Activated CD4-positive, alpha-beta T cell treated with anti-CD3 and anti-CD28 coated beads, Interleukin-2, amount 10 ng/mL, durations not matched to agents 24 days and 14 days (primary cell): ENCODE data around the gene ZNF701. TPM values are rescaled to one million over a fixed set of nuclear protein-coding genes. Genes with fewer than 3 reads are reported as not detected.
"Not testable (repeated sequence)": the region's sequence is repeated elsewhere in the genome, so short reads cannot be mapped to it uniquely, and the experiment has no call there.

Experiments
- DNase-seq: peaks from one replicate; pipeline ENCODE4 v3.0.0; 2022
- H3K27ac Mint-ChIP-seq: one replicate; pipeline ENCODE4 v1.8.0; 2022; ENCODE audit warnings: mild to moderate bottlenecking, mixed read lengths
- H3K27me3 Mint-ChIP-seq: one replicate; pipeline ENCODE4 v1.8.0; 2022; ENCODE audit warnings: mixed read lengths
- H3K36me3 Mint-ChIP-seq: one replicate; pipeline ENCODE4 v1.8.0; 2022; ENCODE audit warnings: low read depth, mild to moderate bottlenecking, mixed read lengths
- H3K4me1 Mint-ChIP-seq: one replicate; pipeline ENCODE4 v1.8.0; 2021; ENCODE audit warnings: mixed read lengths
- H3K4me3 Mint-ChIP-seq: one replicate; pipeline ENCODE4 v1.8.0; 2022; ENCODE audit warnings: mild to moderate bottlenecking, moderate library complexity, mixed read lengths
- H3K9me3 Mint-ChIP-seq: one replicate; pipeline ENCODE4 v1.8.0; 2021; ENCODE audit warnings: mixed read lengths
- intact Hi-C: fragments of 100-400 bp; cut with micrococcal nuclease; formaldehyde crosslinking; loops from one replicate; pipeline ENCODE4 v1.15.1; 2023
- total RNA-seq: library from RNA; stranded (reverse); gene quantifications from 2 replicates; pipeline ENCODE4 v1.2.3, GENCODE V29; 2022

Gene ZNF701
- total RNA-seq, result 19.3 and 21.0 TPM in 2 replicates

DNA sequence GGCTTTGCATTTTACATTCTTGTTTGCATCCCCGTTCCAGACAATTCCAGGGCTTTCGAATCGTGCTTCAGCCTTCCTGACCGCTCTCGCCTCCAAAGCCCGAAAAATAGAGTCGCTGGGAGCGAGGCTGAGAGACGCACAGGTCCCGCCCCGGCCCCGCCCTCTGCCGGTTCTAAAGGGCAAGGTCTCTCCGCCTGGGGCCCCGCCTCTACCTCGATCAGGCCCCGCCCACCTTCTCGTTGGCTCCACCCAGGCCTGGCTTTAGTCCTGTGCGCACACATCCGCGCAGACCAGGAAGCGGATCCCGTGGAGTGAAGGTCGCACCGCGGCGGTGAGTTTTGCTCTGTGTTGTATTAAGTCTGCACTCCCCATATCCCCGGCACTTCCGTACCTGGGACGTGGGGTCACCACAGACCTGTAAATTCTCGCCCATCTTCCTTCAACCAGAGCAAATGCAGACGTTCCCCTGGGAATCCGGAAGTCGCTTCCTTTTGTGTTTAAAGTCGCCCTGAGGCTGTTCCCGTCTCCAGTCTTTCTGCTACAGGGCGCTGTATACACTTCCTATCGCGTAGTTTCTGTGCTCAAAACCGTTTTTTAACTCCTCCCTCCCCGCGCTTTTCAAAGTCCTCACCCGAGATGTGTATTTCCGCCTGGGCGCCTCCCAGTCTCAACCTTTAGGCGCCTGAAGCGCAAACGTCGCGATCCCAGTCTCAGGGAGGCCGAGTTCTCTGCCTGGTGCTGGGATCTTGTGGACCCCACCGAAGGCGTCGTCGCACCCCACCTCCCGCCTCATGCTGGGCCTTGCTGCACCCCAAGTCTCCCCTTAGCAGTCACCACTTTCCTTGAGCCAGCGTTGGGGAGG is at the start of gene ZNF701:
Gene ZNF701 (plus strand): TSS at position 288 of the 862 bp plus-strand sequence. CDS start 3,861 bp downstream, outside the sequence.
- peak; percentile 99 for DNase-seq

DNA sequence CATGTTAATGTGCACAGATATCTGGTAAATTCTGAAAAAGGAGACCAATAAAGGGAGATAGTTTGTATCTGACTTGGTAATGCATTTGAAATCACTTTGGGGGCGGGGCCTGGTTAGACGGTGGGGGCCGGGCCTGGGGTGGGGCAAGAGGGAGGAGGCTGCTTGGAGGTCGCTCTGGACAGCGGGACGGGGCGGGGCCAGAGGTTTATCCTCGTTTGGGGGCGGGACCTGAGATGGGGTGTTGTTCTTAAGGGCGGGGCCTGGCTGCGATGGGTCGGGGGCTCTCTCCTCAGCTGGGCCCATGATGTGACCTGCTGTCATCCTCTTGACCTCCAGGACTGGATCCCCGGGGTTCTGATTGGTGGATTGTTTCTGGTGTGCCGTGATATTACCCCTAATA is 47.5 kb upstream of the ZNF701 start:
- H3K27me3 Mint-ChIP-seq, result no peaks in the 10 kb centered on the region
- H3K4me3 Mint-ChIP-seq, result no peak overlapping the region
- no peak overlapping the region for H3K27ac Mint-ChIP-seq
- intact Hi-C loops, result loop anchor here (10.0 kb wide), 1 partner anchor 582 kb away; the partner anchor contains the start of gene ZNF160
- peaks cover 8% of the 10 kb centered on the region for H3K4me1 Mint-ChIP-seq
- peaks cover 5% of the 10 kb centered on the region for H3K36me3 Mint-ChIP-seq
- DNase-seq, result no peak
- H3K9me3 Mint-ChIP-seq, result peaks cover 23% of the 10 kb centered on the region

More for the DNA sequence above, at the start of gene ZNF701:
- Mint-ChIP-seq H3K4me1 (peaks cover 23% of the 10 kb centered on the region), H3K4me3 (peak within 1 kb of the TSS; percentile 88), H3K27ac (peak within 1 kb of the TSS; percentile 89), H3K36me3 (peaks cover 66% of the 10 kb centered on the region), H3K9me3 (peaks cover 35% of the 10 kb centered on the region), H3K27me3 (no peaks in the 10 kb centered on the region)
- intact Hi-C loops, result loop anchor here (1.0 to 5.0 kb wide), 6 partner anchors 31 to 1297 kb away; partner anchors contain the start of genes MYADM, ZNF808, ZNF816 and ZNF83

- peaks cover 17% of the 10 kb centered on the region for H3K36me3 Mint-ChIP-seq
- peaks cover 17% of the 10 kb centered on the region for H3K4me1 Mint-ChIP-seq
- peaks cover 20% of the 10 kb centered on the region for H3K9me3 Mint-ChIP-seq
- no peak for DNase-seq
- H3K27ac Mint-ChIP-seq, result no peak overlapping the region
- no peaks in the 10 kb centered on the region for H3K27me3 Mint-ChIP-seq
- no peak overlapping the region for H3K4me3 Mint-ChIP-seq
- intact Hi-C loops, result loop anchor here (10.0 kb wide), 1 partner anchor 581 kb away; the partner anchor contains the start of gene ZNF160
Measured at GRCh38 chr19:52524086-52524485, 46.0 kb upstream of the ZNF701 start.

DNA sequence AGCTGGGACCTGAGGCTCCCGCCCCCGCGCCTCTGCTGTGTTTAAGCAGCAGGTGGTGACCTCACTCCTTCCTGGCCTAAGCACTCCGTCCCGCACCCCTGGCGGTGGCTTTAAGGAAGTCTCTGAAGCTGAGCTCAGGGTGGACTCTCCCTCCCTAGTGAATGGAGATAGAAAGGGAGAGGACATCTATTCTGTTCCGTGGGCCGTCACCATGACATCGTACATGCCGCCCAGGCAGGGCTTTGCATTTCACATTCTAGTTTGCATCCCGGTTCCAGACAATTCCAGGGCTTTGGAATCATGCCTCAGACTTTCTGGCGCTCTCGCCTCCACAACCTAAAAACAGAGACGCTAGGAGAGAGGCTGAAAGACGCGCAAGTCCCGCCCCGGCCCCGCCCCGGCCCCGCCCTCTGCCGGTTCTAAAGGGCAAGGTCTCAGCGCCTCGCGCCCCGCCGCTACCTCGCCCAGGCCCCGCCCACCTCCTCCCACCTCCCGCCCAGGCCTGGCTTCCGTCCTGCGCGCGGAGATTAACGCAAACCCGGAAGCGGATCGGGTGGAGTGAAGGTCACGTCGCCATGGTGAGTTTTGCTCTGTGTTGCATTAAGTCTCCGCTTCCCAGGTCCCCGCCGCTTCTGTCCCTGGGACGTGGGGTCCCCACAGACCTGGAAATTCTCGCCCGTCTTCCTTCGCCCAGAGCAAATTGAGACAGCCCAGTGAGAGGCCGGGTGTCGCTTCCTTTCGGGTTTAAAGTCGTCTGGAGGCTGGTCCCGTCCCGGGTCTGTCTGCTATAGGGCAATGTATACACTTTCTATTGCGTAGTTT is 42.7 kb upstream of the ZNF701 start, which contains the start of gene ZNF808:
Gene ZNF808 (plus strand): TSS at position 535 of the 822 bp plus-strand sequence. CDS start 15,617 bp downstream, outside the sequence.
- Mint-ChIP-seq H3K9me3 (peaks cover 1% of the 10 kb centered on the region), H3K27ac (peak within 1 kb of the TSS; percentile 98), H3K4me3 (peak within 1 kb of the TSS; percentile 97)

GRCh38 chr19:52527956-52528351 is 42.1 kb upstream of the ZNF701 start:
- intact Hi-C loops, result loop anchor here (1.0 to 10.0 kb wide), 12 partner anchors 7 to 994 kb away; partner anchors contain the start of genes ZNF160, ZNF320, ZNF611 and ZNF613
- H3K27me3 Mint-ChIP-seq, result no peaks in the 10 kb centered on the region
- DNase-seq, result no peak
- H3K27ac Mint-ChIP-seq, result peak overlapping the region; percentile 98
- peaks cover 40% of the 10 kb centered on the region for H3K36me3 Mint-ChIP-seq
- peaks cover 22% of the 10 kb centered on the region for H3K4me1 Mint-ChIP-seq
- H3K4me3 Mint-ChIP-seq, result peak overlapping the region; percentile 97
- H3K9me3 Mint-ChIP-seq, result no peaks in the 10 kb centered on the region

More for the DNA sequence above, 42.7 kb upstream of the ZNF701 start, which contains the start of gene ZNF808:
- Mint-ChIP-seq H3K36me3 (peaks cover 36% of the 10 kb centered on the region), H3K27me3 (no peaks in the 10 kb centered on the region), H3K4me1 (peaks cover 22% of the 10 kb centered on the region)
- intact Hi-C loops, result loop anchor here (1.0 to 10.0 kb wide), 12 partner anchors 8 to 995 kb away; partner anchors contain the start of genes ZNF160, ZNF320, ZNF611 and ZNF613
- peak; percentile 96 for DNase-seq

DNA sequence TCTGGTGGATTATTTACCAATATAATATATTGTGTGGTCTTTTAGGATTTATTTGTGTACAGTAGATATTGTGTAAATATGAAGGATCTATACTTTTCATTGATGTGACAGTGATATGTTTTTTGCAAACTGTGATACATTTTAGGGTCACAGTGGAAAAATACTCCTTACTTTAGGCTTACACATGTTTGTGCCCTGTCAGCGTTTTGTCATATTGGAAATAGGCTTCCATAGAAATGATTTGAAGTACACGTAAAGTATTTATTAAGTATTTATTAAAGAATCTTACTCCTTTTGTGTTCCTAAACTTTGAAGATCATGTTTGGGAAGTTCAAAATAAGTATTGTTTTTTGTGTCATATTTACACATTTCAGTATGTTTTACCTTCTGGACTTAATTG is 37.6 kb upstream of the ZNF701 start:
- peaks cover 30% of the 10 kb centered on the region for H3K4me1 Mint-ChIP-seq
- intact Hi-C loops, result no loop called here
- peaks cover 8% of the 10 kb centered on the region for H3K9me3 Mint-ChIP-seq
- H3K4me3 Mint-ChIP-seq, result no peak overlapping the region
- peaks cover 70% of the 10 kb centered on the region for H3K36me3 Mint-ChIP-seq
- DNase-seq, result no peak
- H3K27me3 Mint-ChIP-seq, result no peaks in the 10 kb centered on the region
- no peak overlapping the region for H3K27ac Mint-ChIP-seq

DNA sequence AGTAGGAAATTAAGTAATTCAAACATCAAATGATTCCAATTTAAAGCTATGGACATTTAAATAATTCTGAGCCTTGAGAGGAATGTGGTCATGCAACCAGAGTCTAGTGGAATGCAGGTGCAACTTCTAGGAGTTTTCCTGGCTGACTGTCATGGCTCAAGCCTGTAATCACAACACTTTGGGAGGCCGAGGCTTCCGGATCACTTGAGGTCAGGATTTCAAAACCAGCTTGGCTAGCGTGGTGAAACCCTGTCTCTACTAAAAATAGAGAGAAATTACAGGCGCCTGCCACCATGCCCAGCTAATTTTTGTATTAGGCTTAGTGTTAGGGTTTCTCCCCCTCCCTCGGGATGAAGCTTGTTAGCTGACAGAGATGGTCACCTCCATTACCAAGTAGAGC is 36.2 kb upstream of the ZNF701 start:
- Mint-ChIP-seq H3K9me3 (peaks cover 8% of the 10 kb centered on the region), H3K4me3 (no peak overlapping the region), H3K4me1 (peaks cover 22% of the 10 kb centered on the region), H3K27ac (no peak overlapping the region), H3K36me3 (peaks cover 66% of the 10 kb centered on the region), H3K27me3 (no peaks in the 10 kb centered on the region)
- intact Hi-C loops, result no loop called here
- DNase-seq, result no peak

GRCh38 chr19:52535385-52535770 is 34.7 kb upstream of the ZNF701 start:
- H3K9me3 Mint-ChIP-seq, H3K27me3 Mint-ChIP-seq, DNase-seq: not testable (repeated sequence)
- intact Hi-C loops, result loop anchor here (1.0 kb wide), 1 partner anchor 8 kb away; the partner anchor contains the start of gene ZNF808
- Mint-ChIP-seq H3K36me3 (peaks cover 70% of the 10 kb centered on the region), H3K4me3 (peak overlapping the region; percentile 85), H3K27ac (peak overlapping the region; percentile 91), H3K4me1 (peaks cover 19% of the 10 kb centered on the region)

GRCh38 chr19:52535771-52536447 is 34.2 kb upstream of the ZNF701 start:
- Mint-ChIP-seq H3K4me1 (peaks cover 19% of the 10 kb centered on the region), H3K9me3 (peaks cover 11% of the 10 kb centered on the region), H3K27ac (peak overlapping the region; percentile 91), H3K4me3 (peak overlapping the region; percentile 85), H3K27me3 (no peaks in the 10 kb centered on the region), H3K36me3 (peaks cover 71% of the 10 kb centered on the region)
- peak; percentile 96 for DNase-seq
- intact Hi-C loops, result loop anchor here (1.0 to 2.0 kb wide), 3 partner anchors 9 to 487 kb away; partner anchors contain the start of genes ZNF432, ZNF701 and ZNF808

DNA sequence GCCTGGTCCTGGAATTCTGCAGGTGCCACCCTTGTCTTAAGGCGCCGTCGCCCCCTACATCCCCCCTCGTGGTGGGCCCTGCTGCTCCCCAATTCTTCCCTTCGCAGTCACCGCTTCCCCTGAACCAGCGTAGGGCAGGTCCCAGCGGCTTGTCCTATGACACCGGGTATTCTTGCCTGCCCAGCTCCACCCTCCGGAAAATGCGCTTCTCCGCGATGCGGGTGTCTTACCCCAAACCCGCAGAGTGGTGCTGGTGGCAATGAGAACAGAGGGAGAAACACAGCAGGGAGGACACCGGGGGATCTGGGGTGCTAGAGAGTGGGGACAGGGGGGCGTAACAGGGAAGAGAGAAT is 33.7 kb upstream of the ZNF701 start:
- Mint-ChIP-seq H3K4me3 (peak overlapping the region; percentile 85), H3K4me1 (peaks cover 17% of the 10 kb centered on the region), H3K27ac (peak overlapping the region; percentile 91), H3K36me3 (peaks cover 74% of the 10 kb centered on the region), H3K9me3 (peaks cover 11% of the 10 kb centered on the region), H3K27me3 (no peaks in the 10 kb centered on the region)
- intact Hi-C loops, result loop anchor here (1.0 to 2.0 kb wide), 2 partner anchors 34 to 488 kb away; partner anchors contain the start of genes ZNF432 and ZNF701
- peak; percentile 86 for DNase-seq

GRCh38 chr19:52538815-52539214 is 31.3 kb upstream of the ZNF701 start:
- H3K27ac Mint-ChIP-seq, intact Hi-C loops, DNase-seq, H3K4me3 Mint-ChIP-seq, H3K27me3 Mint-ChIP-seq: not testable (repeated sequence)
- peaks cover 74% of the 10 kb centered on the region for H3K36me3 Mint-ChIP-seq
- peaks cover 30% of the 10 kb centered on the region for H3K4me1 Mint-ChIP-seq
- peaks cover 24% of the 10 kb centered on the region for H3K9me3 Mint-ChIP-seq

- Mint-ChIP-seq H3K9me3 (peaks cover 26% of the 10 kb centered on the region), H3K36me3 (peaks cover 79% of the 10 kb centered on the region), H3K4me1 (peaks cover 25% of the 10 kb centered on the region)
- H3K4me3 Mint-ChIP-seq, DNase-seq, H3K27ac Mint-ChIP-seq, intact Hi-C loops, H3K27me3 Mint-ChIP-seq: not testable (repeated sequence)
Measured at GRCh38 chr19:52541176-52541575, 28.9 kb upstream of the ZNF701 start.

DNA sequence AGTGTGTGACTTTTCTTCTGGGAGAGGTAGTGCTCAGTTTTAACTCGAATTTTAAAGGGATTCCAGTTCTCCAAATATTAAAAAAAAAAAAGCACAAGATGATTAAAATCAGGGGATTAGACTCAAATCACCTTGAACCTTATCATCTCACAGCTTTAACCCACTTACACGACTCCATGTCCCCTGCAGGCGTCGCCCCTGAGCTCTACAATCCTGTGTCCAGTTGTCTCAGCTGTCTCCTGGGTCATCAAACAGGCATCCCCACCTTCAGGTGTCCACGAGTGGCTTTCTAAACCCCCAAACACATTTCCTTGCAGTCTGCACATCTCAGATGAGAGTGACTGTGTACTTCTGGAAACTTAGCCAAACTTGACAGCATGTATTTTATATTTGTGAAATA is 28.5 kb upstream of the ZNF701 start:
- DNase-seq, result no peak
- no peak overlapping the region for H3K4me3 Mint-ChIP-seq
- H3K27ac Mint-ChIP-seq, result no peak overlapping the region
- H3K27me3 Mint-ChIP-seq, result no peaks in the 10 kb centered on the region
- peaks cover 79% of the 10 kb centered on the region for H3K36me3 Mint-ChIP-seq
- H3K9me3 Mint-ChIP-seq, result peaks cover 26% of the 10 kb centered on the region
- intact Hi-C loops, result no loop called here
- peaks cover 22% of the 10 kb centered on the region for H3K4me1 Mint-ChIP-seq
